ENCODE data around the gene JMJD7. TPM values are rescaled to one million over a fixed set of nuclear protein-coding genes. Genes with fewer than 3 reads are reported as not detected.
A peak's percentile ranks its signal among the peaks of the same experiment; 100 is the strongest.

JMJD7 gene
- total and polyA plus RNA-seq, 10 donors: 3.2 to 20.1 (median 10.7) TPM

DNA sequence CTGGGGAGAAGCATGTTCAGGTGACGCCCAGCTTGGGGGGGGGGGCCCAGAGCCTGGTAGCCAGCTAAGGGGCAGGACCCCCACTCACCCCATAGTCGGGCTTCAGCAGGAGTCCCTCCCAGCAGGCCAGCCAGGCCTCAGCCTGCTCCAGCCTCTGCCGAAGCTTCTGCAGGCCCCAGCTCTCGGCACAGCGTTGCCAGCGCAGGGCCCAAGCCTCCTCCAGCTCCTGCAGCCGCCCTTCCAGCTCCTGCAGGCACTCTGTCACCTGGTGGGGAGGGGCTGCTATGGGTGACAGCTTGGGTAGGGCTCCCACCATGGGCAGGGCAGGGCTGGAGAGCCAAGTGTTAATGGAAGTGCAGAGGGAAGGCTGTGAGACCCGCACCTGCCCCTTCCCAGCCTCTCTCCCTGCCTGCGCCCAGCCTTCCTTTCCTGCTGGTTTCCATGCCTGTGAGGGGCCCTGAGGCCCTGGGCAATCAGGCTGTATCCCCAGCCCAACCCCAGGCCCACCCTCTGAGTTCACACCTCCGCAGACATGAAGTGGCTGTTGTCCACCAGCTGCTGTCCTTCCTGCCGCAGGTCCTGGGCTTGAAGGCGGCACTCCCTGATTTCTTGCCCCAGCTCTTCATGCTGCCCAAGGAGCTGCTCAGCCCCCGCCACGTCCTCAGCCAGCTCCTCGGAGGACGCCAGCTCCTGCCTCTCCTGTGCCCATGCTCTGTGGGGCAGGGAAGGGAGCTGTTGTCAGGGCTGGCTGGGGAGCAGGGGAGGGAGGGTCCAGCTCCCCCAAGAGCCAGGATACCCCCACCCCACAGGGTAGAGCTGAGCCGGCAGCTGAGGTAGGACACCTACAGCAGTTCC is 25.1 kb downstream of the JMJD7 start:
- intact Hi-C loops (cut with DNase I; ENCODE audit: low total_unique reads): no loop called here
- TF ChIP-seq, protein P1, sequence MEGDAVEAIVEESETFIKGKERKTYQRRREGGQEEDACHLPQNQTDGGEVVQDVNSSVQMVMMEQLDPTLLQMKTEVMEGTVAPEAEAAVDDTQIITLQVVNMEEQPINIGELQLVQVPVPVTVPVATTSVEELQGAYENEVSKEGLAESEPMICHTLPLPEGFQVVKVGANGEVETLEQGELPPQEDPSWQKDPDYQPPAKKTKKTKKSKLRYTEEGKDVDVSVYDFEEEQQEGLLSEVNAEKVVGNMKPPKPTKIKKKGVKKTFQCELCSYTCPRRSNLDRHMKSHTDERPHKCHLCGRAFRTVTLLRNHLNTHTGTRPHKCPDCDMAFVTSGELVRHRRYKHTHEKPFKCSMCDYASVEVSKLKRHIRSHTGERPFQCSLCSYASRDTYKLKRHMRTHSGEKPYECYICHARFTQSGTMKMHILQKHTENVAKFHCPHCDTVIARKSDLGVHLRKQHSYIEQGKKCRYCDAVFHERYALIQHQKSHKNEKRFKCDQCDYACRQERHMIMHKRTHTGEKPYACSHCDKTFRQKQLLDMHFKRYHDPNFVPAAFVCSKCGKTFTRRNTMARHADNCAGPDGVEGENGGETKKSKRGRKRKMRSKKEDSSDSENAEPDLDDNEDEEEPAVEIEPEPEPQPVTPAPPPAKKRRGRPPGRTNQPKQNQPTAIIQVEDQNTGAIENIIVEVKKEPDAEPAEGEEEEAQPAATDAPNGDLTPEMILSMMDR (IDR thresholded peaks at IDR 0.05 in 8 of 11, conservative IDR thresholded peaks at IDR 0.05 in 3 of 11): no peak
- TF ChIP-seq POLR2A (IDR thresholded peaks at IDR 0.05) (no peak), POLR2AphosphoS5 (IDR thresholded peaks at IDR 0.05) (peak in 1 of 3 donors; percentile 3)
- DNase-seq: no peak
- Histone ChIP-seq H3K9me3 (no peaks in the 10 kb centered on the region), H3K36me3 (peaks cover 0 to 14% (median 11%) of the 10 kb centered on the region in 6 donors), H3K4me1 (no peaks in the 10 kb centered on the region), H3K27ac (no peak overlapping the region), H3K27me3 (replicated peaks in 1 of 7) (peaks cover 0 to 59% (median 0%) of the 10 kb centered on the region in 7 donors), H3K4me3 (no peak overlapping the region)
- WGBS, 5 donors: 81 to 90% (median 86%) methylated on average over 9 to 17 of the region's 17 CpGs

DNA sequence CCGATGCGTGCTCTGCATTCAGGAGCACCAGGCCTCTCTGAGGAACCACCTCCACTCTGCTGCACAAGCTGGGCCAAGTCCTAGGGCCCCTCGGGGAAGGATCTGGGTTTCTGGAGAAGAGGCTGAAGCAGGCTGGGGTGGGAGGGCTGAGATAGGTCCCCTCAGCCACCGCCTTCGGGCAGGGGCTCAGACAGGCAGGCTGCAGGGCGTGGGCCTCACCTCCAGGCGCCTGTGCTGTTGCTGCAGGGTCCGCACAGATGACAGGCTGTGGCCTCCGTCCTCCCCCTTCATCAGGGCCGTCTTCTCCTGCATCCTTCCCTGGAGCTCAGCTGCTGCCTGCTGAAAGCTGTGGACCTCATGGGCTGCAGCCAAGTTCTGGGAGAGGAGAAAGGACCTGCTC is 25.9 kb downstream of the JMJD7 start:
- Histone ChIP-seq H3K4me1 (no peaks in the 10 kb centered on the region), H3K27me3 (replicated peaks in 1 of 7) (peaks cover 0 to 65% (median 0%) of the 10 kb centered on the region in 7 donors), H3K36me3 (peaks cover 0 to 5% (median 2%) of the 10 kb centered on the region in 6 donors), H3K27ac (no peak overlapping the region), H3K9me3 (no peaks in the 10 kb centered on the region), H3K4me3 (no peak overlapping the region)
- intact Hi-C loops (cut with DNase I; ENCODE audit: low total_unique reads): no loop called here
- no peak for DNase-seq
- TF ChIP-seq POLR2AphosphoS5 (IDR thresholded peaks at IDR 0.05): no peak
- TF ChIP-seq, protein P1 (IDR thresholded peaks at IDR 0.05 in 8 of 11, conservative IDR thresholded peaks at IDR 0.05 in 3 of 11): no peak
- TF ChIP-seq POLR2A (IDR thresholded peaks at IDR 0.05): no peak
- 89 to 96% (median 93%) methylated on average over 4 to 10 of the region's 10 CpGs for WGBS, 5 donors

DNA sequence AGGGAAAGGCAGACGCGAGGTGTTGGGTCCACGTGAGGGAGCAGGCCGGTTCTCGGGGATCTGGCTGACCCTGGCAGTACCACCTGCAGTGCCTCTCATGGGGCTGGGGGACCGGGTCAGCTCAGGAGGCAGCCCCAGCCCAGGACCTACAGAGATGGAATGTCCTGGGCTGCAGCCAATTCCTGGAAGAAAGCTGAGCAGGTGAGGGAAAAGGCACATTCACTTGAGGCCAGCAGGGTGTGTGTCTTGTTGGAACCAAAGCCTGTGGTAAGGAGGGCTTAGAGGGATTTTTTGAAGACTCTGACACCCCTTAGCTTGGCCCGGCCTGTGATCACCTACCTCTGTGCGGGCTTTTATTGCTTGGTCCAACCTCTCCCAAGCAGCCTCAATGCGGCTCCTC is 26.6 kb downstream of the JMJD7 start:
- Histone ChIP-seq H3K27me3 (replicated peaks in 1 of 7) (peaks cover 0 to 66% (median 0%) of the 10 kb centered on the region in 7 donors), H3K4me1 (peaks cover 0 to 2% (median under 1%) of the 10 kb centered on the region in 6 donors), H3K27ac (no peak overlapping the region), H3K36me3 (no peaks in the 10 kb centered on the region), H3K9me3 (no peaks in the 10 kb centered on the region), H3K4me3 (no peak overlapping the region)
- intact Hi-C loops (cut with DNase I; ENCODE audit: low total_unique reads): no loop called here
- TF ChIP-seq POLR2A (IDR thresholded peaks at IDR 0.05) (no peak), POLR2AphosphoS5 (IDR thresholded peaks at IDR 0.05) (no peak)
- TF ChIP-seq, protein P1 (IDR thresholded peaks at IDR 0.05 in 8 of 11, conservative IDR thresholded peaks at IDR 0.05 in 3 of 11): no peak
- DNase-seq: no peak
- WGBS, 5 donors: 88 to 96% (median 94%) methylated on average over 6 to 9 of the region's 9 CpGs

- no peak overlapping the region for H3K27ac ChIP-seq
- no peak for DNase-seq
- TF ChIP-seq POLR2AphosphoS5 (IDR thresholded peaks at IDR 0.05) (no peak), POLR2A (IDR thresholded peaks at IDR 0.05) (no peak)
- TF ChIP-seq, protein P1 (IDR thresholded peaks at IDR 0.05 in 8 of 11, conservative IDR thresholded peaks at IDR 0.05 in 3 of 11): no peak
- no peak overlapping the region for H3K4me3 ChIP-seq
- intact Hi-C loops (cut with DNase I; ENCODE audit: low total_unique reads): no loop called here
- H3K36me3 ChIP-seq: no peaks in the 10 kb centered on the region
- no peaks in the 10 kb centered on the region for H3K9me3 ChIP-seq
- peaks cover 0 to 11% (median 9%) of the 10 kb centered on the region in 6 donors for H3K4me1 ChIP-seq
- peaks cover 0 to 68% (median 0%) of the 10 kb centered on the region in 7 donors for H3K27me3 ChIP-seq (replicated peaks in 1 of 7)
- WGBS, 5 donors: 86 to 91% (median 88%) methylated on average over 22 to 30 of the region's 30 CpGs
Measured at GRCh38 chr15:41855261-41855961, 27.5 kb downstream of the JMJD7 start.
